ENCODE data around the gene ESPN.

Gene ESPN

GRCh38 chr1:6467744-6468688 lies 43.4 kb downstream of the ESPN start:
- no peak for DNase-seq

- DNase-seq: no peak
These were observed 44.3 kb downstream of the ESPN start for GRCh38 chr1:6468729-6469461.

- no peak for DNase-seq
These were observed 45.8 kb downstream of the ESPN start for GRCh38 chr1:6470132-6471085.

GRCh38 chr1:6471086-6471969 lies 46.8 kb downstream of the ESPN start:
- no peak for DNase-seq

- no peak for DNase-seq
These were observed 47.4 kb downstream of the ESPN start for GRCh38 chr1:6471970-6472368.

- DNase-seq: no peak
These were observed 47.8 kb downstream of the ESPN start for GRCh38 chr1:6472391-6472790.

GRCh38 chr1:6473156-6473555 lies 48.6 kb downstream of the ESPN start:
- DNase-seq: no peak

- DNase-seq: no peak
These were observed 49.6 kb downstream of the ESPN start for GRCh38 chr1:6473974-6474814.

- no peak for DNase-seq
These were observed 50.3 kb downstream of the ESPN start for GRCh38 chr1:6474815-6475282.

- no peak for DNase-seq
These were observed 51.0 kb downstream of the ESPN start for GRCh38 chr1:6475381-6476133.

- no peak for DNase-seq
These were observed 51.9 kb downstream of the ESPN start for GRCh38 chr1:6476483-6476882.

GRCh38 chr1:6477039-6477820 lies 52.7 kb downstream of the ESPN start:
- DNase-seq: no peak

GRCh38 chr1:6481820-6482219 lies 57.2 kb downstream of the ESPN start:
- no peak for DNase-seq

GRCh38 chr1:6483017-6483760 lies 58.6 kb downstream of the ESPN start:
- no peak for DNase-seq

- DNase-seq: no peak
These were observed 59.2 kb downstream of the ESPN start for GRCh38 chr1:6483761-6484117.

GRCh38 chr1:6484826-6485167 lies 60.2 kb downstream of the ESPN start:
- DNase-seq: no peak

- no peak for DNase-seq
These were observed 60.9 kb downstream of the ESPN start for GRCh38 chr1:6485168-6486101.

Measured in NCI-H446 treated with DMSO at 0.1 percent for 48 hours (cell line).